CD4-positive, alpha-beta T cell treated with Interleukin-21 for 1 hour (primary cell): ENCODE results near the gene S100A5.

Experiments used
- DNase-seq: peaks from one replicate; pipeline ENCODE4 v3.0.0-alpha.2; 2020

The S100A5 gene

GRCh38 chr1:153546796-153547559, 6.2 kb upstream of the S100A5 start:
- DNase-seq, result no peak

GRCh38 chr1:153546371-153546770, 5.6 kb upstream of the S100A5 start:
- DNase-seq, result no peak

- DNase-seq, result peak; percentile 89
These were observed 4.6 kb upstream of the S100A5 start, which contains the start of gene S100A4 for GRCh38 chr1:153545067-153546055. S100A4 (minus strand) TSS chr1:153545806; CDS start chr1:153544794, 1,012 bp downstream.

GRCh38 chr1:153544453-153545066, 3.8 kb upstream of the S100A5 start:
- no peak for DNase-seq

- no peak for DNase-seq
These were observed 3.0 kb upstream of the S100A5 start for GRCh38 chr1:153543736-153544135.

GRCh38 chr1:153542956-153543711, 2.4 kb upstream of the S100A5 start:
- DNase-seq, result no peak

- no peak for DNase-seq
These were observed 1.2 kb upstream of the S100A5 start for GRCh38 chr1:153541641-153542590.

GRCh38 chr1:153539395-153540093, 1.2 kb downstream of the S100A5 start:
- no peak for DNase-seq

GRCh38 chr1:153538315-153538821, 2.4 kb downstream of the S100A5 start:
- DNase-seq, result no peak

- DNase-seq, result no peak
These were observed 3.4 kb downstream of the S100A5 start for GRCh38 chr1:153537376-153537730.

- DNase-seq, result no peak
These were observed 3.9 kb downstream of the S100A5 start for GRCh38 chr1:153536671-153537375.

GRCh38 chr1:153536012-153536670, 4.6 kb downstream of the S100A5 start:
- peak; percentile 89 for DNase-seq

GRCh38 chr1:153535242-153536011, 5.3 kb downstream of the S100A5 start, which contains the start of gene S100A6:
S100A6 (minus strand) TSS chr1:153535991; CDS start chr1:153535339, 652 bp downstream.
- DNase-seq, result peak; percentile 57

GRCh38 chr1:153534925-153535241, 5.9 kb downstream of the S100A5 start:
- DNase-seq, result no peak

- DNase-seq, result no peak
These were observed 6.4 kb downstream of the S100A5 start for GRCh38 chr1:153534226-153534924.

- DNase-seq, result peak; percentile 21
These were observed 7.0 kb downstream of the S100A5 start for GRCh38 chr1:153533689-153534201.
